Right kidney (tissue), 1 donor: ENCODE data around the gene RGN.
A peak's percentile ranks its signal among the peaks of the same experiment; 100 is the strongest.
"Not testable (repeated sequence)": the region's sequence is repeated elsewhere in the genome, so short reads cannot be mapped to it uniquely, and the experiment has no call there.

ENCODE experiments used
- DNase-seq: peaks from one replicate; pipeline ENCODE4 v3.0.0-alpha.2; 2016

The RGN gene

DNA sequence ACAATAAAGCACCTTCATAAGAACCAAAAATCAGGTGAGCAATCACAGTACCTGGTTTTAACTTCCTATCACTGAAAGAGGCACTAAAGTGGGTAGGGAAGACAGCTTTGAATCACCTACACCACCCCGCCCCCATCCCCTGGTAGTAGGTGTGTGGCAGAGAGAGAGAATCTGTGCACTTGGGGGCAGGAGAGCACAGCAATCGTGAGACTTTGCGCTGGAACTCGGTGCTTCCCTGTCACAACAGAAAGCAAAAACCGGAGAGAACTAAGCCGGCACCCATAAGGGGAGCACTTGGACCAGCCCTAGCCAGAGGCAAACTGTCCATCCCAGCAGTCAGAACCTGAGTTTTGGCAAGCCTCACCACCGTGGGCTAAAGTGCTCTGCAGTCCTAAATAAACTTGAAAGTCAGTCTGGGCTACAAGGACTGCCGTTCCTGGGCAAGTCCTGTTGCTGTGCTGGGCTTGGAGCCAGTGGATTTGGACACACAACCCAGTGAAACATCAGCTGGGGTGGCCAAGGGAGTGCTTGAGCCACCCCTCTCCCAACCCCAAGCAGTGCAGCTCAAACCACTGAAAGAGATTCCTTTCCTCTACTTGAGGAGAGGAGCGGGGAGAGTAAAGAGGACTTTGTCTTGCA, 34.2 kb downstream of the RGN start:
- DNase-seq = no peak

DNA sequence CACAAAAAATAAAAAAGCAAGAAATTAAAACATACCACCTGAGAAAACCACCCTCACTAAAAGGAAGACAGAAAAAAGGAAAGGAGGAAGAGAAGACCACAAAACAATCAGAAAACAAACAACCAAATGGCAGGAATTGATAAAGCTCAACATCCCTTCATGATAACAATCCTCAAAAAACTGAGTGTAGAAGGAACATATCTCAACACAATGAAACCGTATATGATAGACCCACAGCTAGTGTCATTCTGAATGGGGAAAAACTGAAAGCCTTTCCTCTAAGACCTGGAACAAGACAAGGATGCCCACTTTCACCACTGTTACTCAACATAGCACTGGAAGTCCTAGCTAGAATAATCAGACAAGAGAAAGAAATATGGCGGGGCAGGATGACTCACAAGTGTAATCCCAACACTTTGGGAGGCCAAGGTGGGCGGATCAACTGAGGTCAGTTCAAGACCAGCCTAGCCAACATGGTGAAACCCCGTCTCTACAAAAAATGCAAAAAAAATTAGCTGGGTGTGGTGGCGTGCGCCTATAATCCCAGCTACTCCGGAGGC, 38.4 kb downstream of the RGN start:
- not testable (repeated sequence) for DNase-seq

DNA sequence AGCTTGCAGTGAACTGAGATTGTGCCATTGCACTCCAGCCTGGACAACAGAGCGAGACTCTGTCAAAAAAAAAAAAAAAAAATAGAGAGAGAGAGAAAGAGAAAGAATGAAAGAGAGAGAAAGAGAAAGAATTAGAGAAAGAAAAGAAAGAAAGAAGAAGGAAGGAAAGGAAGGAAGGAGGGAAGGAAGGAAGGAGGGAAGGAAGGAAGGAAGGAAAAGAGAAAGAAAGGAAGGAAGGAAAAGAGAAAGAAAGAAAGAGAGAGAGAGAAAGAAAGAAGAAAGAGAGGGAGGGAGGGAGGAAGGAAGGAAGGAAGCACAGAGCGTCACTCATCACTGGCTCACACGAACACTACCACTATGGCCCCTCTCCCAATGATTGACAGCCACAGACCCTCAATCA, 46.2 kb downstream of the RGN start:
- DNase-seq = not testable (repeated sequence)

DNA sequence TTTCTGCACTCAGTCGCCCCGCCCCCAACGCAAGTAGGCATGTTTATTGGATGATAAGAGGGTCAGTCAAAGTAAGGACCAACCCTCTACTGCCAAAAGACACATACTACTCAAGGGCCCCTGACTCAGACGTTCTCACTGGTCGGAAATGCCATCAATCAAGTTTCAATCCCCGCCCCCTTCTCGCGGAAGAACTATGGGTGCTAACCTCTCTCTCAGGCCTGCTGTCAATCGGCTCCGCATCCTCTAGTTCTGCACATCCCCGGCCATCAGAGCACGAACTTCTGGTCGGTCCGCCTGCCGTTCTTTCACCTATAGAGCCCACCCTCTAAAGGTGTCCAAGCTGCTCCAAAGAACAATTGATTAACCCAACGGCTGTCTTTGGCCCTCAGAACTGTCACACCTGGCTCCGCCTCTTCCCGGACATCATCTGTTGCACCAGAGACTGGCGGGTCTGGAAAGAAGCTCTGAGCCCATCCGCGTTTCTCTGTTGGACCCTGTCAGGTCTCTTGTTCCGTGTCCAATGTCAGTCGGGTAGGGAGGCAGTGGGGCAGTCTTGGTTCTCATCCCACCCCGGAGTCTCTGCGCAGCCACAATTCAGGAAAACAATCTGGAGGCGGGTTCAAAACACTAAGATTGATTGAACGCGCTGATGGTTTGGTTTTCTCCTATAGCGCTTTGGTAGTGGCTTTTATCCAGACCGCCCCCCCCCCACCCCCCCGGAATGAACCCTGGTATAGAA, 51.1 kb downstream of the RGN start:
- DNase-seq = peak; percentile 90

DNA sequence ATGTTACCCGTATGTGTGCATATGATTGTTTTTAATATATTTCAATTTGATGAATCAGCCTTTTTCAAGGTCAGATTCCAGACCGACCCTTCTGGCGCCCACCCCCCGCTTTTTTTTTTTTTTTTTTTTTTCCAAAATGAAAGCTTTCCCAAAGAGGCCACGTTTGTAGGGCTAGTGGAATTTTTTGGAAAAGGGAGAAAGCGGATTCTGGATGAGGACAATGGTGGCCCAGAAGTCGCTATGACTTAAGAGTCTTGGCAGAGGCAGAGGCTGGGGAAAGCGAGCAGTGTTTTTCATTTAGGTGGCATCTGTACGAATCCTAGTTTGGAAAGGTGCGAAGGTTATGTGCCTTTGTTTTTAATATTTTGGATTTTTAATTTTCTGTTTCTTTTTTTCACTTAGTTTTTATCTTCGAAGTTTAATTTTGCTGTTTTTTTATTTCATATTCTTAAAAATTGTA, 51.7 kb downstream of the RGN start:
- DNase-seq = no peak

DNA sequence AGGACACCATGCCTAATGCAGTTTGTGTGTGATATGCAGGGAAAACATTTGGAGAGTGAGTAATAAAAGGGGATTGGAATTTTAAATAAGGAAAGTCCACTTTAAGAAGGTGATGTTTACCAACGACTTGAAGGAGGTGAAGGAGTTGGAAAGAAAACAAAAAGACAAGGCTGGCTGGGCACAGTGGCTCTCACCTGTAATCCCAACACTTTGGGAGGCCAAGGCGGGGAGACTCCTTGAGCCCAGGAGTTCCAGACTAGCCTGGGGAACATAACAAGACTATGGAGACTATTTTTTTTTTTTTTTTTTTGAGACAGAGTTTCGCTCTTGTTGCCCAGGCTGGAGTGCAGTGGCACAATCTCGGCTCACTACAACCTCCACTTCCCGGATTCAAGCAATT, 55.2 kb downstream of the RGN start:
- no peak for DNase-seq

DNA sequence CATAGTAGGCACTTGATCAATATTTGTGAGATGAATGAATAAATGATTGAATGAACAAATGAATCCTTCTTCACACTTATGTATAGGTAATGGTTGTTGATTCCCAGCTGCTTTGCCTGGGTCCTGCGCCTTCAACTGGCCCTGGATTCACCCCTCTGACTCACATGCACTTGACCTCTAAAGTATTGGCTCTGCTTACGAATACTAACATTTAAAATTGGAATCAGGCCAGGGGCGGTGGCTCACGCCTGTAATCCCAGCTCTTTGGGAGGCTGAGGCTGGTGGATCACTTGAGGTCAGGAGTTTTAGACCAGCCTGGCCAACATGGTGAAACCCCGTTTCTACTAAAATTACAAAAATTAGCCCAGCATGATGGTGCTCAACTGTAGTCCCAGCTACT, 57.4 kb downstream of the RGN start:
- DNase-seq = not testable (repeated sequence)

DNA sequence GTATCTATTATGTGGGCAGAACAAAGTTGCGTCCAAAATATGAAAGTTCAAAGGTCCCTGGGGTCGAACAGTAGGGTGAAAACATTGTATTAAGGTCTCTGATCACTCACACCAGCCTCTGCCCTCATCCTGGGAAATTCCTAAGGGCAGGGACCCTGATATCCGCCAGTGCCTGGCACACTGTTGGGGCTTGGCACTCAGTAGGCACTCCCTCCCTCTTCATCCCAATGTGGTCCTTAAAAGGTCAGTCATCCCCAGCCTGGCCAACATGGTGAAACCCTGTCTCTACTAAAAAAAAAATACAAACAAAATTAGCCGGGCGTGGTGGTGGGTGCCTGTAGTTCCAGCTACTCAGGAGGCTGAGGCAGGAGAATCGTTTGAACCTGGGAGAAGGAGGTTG, 59.9 kb downstream of the RGN start:
- DNase-seq = no peak
